Embryonic facial prominence (tissue), 1 donor: Measurements from ENCODE around the gene TEAD1.

Source experiments
- DNase-seq: peaks from one replicate; pipeline ENCODE4 v3.0.0-alpha.2; 2016; ENCODE audit errors: extremely low spot score

TEAD1 gene

DNA sequence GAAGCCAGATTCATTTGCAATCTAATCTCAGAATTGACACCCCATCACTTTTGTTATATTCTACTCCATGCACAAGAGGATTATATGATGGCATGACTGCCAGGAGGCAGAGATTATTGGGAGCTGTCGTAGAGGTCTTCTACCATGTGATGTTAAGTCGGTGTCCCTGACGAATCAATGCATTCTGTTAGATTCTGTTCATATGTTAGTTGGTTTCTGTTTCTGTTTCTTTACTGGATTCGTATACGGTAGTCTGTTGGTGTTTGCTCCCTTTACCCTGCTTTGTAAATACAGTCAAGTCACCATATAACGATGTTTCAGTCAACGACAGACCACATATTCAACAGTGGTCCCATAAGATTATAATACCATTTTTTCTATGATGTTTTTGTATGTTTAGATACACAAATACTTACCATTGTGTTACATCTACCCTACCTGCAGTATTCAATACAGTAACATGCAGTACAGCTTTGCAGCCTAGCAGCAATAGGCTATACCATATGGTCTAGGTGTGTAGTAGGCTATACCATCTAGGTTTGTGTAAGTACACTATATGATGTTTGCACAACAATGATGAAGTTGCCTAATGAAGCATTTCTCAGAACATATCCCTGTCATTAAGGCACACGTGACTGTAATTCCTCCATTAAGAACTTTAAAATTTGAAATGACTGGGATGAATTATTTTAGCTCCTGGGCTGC, 312.1 kb downstream of the TEAD1 start:
- DNase-seq, result no peak

DNA sequence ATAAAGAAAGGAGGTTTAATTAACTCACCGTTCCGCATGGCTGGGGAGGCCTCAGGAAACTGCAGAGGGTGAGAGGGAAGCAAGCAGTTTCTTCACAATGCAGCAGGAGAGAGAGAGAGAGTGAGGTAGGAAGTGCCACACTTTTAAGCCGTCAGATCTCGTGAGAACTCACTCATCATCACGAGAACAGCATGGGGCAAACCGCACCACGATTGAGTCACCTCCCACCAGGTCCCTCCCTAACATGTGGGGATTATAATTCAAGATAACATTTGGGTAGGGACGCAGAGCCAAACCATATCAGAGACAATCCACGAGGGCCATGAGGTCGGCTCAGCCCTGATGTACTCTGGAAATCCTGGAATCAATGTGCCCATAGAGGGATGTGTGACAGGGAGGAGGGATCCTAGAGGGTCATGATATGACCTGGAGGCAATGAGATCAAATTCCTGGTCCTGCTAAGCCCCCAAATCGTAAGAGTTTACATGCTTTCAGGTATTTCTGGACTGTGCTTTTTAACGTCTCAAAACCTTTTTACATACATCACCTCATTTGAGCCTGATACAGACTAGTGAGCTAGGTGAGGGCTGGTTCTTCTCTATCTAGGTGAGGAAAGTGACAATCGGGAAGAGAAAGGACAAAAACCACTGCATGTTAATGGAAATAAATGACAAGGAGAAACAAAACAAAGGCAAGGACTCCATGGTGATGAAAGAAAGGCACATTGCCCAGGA, 315.4 kb downstream of the TEAD1 start:
- DNase-seq, result no peak

DNA sequence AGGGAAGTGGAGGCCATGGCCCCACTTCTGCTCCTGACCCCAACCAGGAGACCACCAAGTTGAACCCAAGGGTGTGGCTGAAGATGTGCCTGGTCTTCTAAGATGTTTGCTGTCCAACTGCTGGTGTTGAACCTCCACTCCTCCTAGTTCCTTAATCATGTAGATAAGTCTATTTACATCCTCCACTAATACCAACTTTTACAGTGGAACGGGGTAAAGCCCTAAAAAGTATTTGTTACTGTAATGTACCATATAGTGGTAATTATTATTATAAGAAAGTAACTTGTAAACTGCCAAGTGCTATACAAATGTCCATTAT, 315.9 kb downstream of the TEAD1 start:
- no peak for DNase-seq

DNA sequence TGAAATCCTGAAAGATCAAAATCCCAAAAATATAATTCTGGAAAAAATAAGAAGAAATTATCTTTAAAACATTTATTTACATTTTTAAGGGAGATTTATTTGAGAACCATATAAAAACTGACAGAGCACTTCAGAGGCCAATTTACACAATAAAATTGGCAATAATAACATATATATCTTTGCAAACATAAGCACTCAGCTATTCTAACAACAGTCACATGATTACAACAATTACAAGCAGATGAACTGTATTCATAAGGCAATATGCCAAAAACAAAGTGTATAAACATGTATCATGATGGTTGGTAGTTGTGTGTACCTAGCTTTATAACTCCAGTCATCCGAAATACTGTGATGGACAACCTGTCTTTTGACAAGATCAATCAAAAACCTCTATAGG, 317.2 kb downstream of the TEAD1 start:
- DNase-seq, result no peak

DNA sequence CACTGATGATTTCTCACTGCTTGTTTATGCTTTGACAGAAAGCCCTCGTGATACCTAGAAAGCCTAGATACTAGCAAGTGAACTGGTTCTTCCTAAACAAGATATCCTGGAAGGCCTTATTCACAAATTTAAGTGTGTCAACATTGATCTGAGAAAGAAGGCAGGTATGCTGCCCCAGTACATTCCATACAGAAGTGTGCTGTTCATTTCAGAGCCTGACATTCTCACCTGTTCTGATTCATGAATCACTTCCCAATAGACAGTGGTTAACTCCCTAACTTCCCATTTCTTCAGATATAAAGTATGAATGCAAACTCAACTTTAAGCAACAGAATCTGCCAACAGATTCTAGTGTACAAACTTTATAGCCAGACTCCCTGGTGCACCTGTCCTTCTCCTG, 319.4 kb downstream of the TEAD1 start:
- no peak for DNase-seq
